Immature natural killer cell (primary cell): ENCODE measurements around the gene NTN1. TPM values are rescaled to one million over a fixed set of nuclear protein-coding genes. Genes with fewer than 3 reads are reported as not detected.

Experiments
- DNase-seq, 3 donors: peaks; one replicate each; pipeline ENCODE4 v3.0.0; 2022; ENCODE audit warnings: mixed read lengths in 1 of 3
- H3K27ac Mint-ChIP-seq, 6 donors: one replicate each; pipeline ENCODE4 v1.8.0; 2020; ENCODE audit warnings: mixed read lengths in 6 of 6, mild to moderate bottlenecking in 5 of 6, inconsistent platforms in 4 of 6, moderate library complexity in 3 of 6
- H3K27me3 Mint-ChIP-seq, 3 donors: one replicate each; pipeline ENCODE4 v1.8.0; 2020 to 2021; ENCODE audit warnings: low read depth in 3 of 3, mild to moderate bottlenecking in 3 of 3, mixed read lengths in 3 of 3, moderate library complexity in 3 of 3, inconsistent platforms in 1 of 3
- H3K36me3 Mint-ChIP-seq, 3 donors: one replicate each; pipeline ENCODE4 v1.8.0; 2020; ENCODE audit warnings: mixed read lengths in 3 of 3, inconsistent platforms in 2 of 3, mild to moderate bottlenecking in 2 of 3
- H3K4me1 Mint-ChIP-seq, 2 donors: one replicate each; pipeline ENCODE4 v1.8.0; 2020; ENCODE audit warnings: inconsistent platforms in 2 of 2, mild to moderate bottlenecking in 2 of 2, mixed read lengths in 2 of 2, moderate library complexity in 1 of 2
- H3K4me3 Mint-ChIP-seq, 5 donors: one replicate each; pipeline ENCODE4 v1.8.0; 2020; ENCODE audit warnings: mild to moderate bottlenecking in 5 of 5, mixed read lengths in 5 of 5, inconsistent platforms in 3 of 5, moderate library complexity in 3 of 5
- H3K9me3 Mint-ChIP-seq, 6 donors: one replicate each; pipeline ENCODE4 v1.8.0; 2020; ENCODE audit warnings: mild to moderate bottlenecking in 6 of 6, mixed read lengths in 6 of 6, inconsistent platforms in 4 of 6, moderate library complexity in 3 of 6
- polyA plus RNA-seq, 3 donors: library from polyadenylated mRNA; unstranded; fragments of 300-500 nt; fragmentation: Illumina TruSeq; gene quantifications; one replicate each; pipeline ENCODE4 v1.2.3, GENCODE V29; 2021

The NTN1 gene
- polyA plus RNA-seq, 3 donors from 2014 or later, result not detected

DNA sequence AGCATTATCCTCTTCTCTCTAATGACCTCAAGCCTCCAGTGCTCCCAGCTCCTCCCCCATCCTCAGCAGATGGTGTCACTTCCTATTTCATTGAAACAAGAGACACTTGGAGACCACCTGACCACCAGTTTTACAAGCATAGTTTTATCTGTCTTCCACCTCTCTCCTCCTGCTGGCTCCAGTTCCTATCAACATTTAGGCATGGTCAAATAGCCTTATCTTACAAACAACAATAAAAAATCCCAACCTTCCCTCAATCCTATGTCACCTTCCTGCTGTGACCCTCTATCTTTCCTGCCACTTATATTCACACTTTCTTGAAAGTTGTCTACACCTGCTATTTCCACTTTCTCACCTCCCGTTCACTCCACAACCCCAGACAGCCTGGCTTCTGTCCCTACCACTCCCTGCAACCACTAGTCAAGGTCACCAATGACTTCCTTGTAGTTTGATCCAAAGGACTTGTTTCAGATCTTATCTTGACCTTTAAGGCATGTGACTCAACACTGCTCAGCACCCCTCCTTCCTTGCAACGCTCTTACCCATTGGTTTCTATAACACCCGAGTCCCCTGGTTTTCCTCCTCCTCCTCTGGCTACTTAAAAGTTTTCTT lies 4.3 kb upstream of the NTN1 start:
- no peaks in the 10 kb centered on the region for H3K4me1 Mint-ChIP-seq
- H3K27me3 Mint-ChIP-seq, result peaks cover 7 to 22% (median 8%) of the 10 kb centered on the region in 3 donors
- H3K36me3 Mint-ChIP-seq, result no peaks in the 10 kb centered on the region
- no peak for DNase-seq
- H3K4me3 Mint-ChIP-seq, result no peak overlapping the region
- no peak overlapping the region for H3K27ac Mint-ChIP-seq
- H3K9me3 Mint-ChIP-seq, result no peaks in the 10 kb centered on the region

DNA sequence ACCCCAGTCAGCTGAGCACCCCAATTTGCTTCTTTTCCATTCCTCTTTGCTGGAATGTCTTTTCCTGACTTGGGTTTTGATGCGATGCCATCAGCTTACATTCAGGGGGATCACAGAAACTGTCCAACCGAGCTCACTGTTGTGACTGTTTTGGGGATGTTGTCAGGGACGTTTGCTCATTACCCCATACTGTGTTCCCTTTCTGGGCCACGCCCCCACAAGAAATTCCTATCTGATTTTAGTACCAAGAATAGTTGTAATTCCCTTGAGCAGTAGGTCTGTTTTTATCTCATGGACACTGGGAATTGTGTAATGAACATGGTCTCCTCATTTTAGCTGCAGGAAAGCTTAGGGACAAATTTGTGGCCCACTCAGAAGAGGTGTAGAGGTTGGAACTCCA lies 2.6 kb upstream of the NTN1 start:
- no peaks in the 10 kb centered on the region for H3K36me3 Mint-ChIP-seq
- no peak overlapping the region for H3K27ac Mint-ChIP-seq
- no peaks in the 10 kb centered on the region for H3K9me3 Mint-ChIP-seq
- peaks cover 7 to 18% (median 8%) of the 10 kb centered on the region in 3 donors for H3K27me3 Mint-ChIP-seq
- H3K4me3 Mint-ChIP-seq, result no peak overlapping the region
- DNase-seq, result no peak
- peaks cover 7% of the 10 kb centered on the region in 2 donors for H3K4me1 Mint-ChIP-seq

GRCh38 chr17:9020096-9020823 lies 1.1 kb upstream of the NTN1 start:
- DNase-seq, result no peak
- Mint-ChIP-seq H3K27me3 (peaks cover 13 to 33% (median 21%) of the 10 kb centered on the region in 3 donors), H3K27ac (no peak overlapping the region), H3K9me3 (no peaks in the 10 kb centered on the region), H3K4me3 (peak overlapping the region; percentile 41 to 75 (median 64)), H3K4me1 (peaks cover 8 to 21% of the 10 kb centered on the region in 2 donors), H3K36me3 (no peaks in the 10 kb centered on the region)

GRCh38 chr17:9020824-9021157 lies 519 bp upstream of the NTN1 start:
- Mint-ChIP-seq H3K27ac (no peak overlapping the region), H3K27me3 (peaks cover 13 to 35% (median 22%) of the 10 kb centered on the region in 3 donors), H3K9me3 (no peaks in the 10 kb centered on the region), H3K4me1 (peaks cover 8 to 21% of the 10 kb centered on the region in 2 donors), H3K4me3 (peak overlapping the region; percentile 41 to 75 (median 64)), H3K36me3 (no peaks in the 10 kb centered on the region)
- no peak for DNase-seq

- peaks cover 8 to 21% of the 10 kb centered on the region in 2 donors for H3K4me1 Mint-ChIP-seq
- no peaks in the 10 kb centered on the region for H3K9me3 Mint-ChIP-seq
- no peaks in the 10 kb centered on the region for H3K36me3 Mint-ChIP-seq
- peak overlapping the region; percentile 85 to 90 (median 90) for H3K4me3 Mint-ChIP-seq
- H3K27me3 Mint-ChIP-seq, result peaks cover 13 to 39% (median 29%) of the 10 kb centered on the region in 3 donors
- H3K27ac Mint-ChIP-seq, result no peak overlapping the region
- DNase-seq, result no peak
Measured at GRCh38 chr17:9021992-9022572, 772 bp downstream of the NTN1 start.

GRCh38 chr17:9022573-9023391 lies 1.5 kb downstream of the NTN1 start:
- Mint-ChIP-seq H3K4me1 (peaks cover 8 to 21% of the 10 kb centered on the region in 2 donors), H3K9me3 (no peaks in the 10 kb centered on the region), H3K27ac (no peak overlapping the region), H3K4me3 (peak overlapping the region; percentile 85 to 90 (median 90)), H3K36me3 (no peaks in the 10 kb centered on the region), H3K27me3 (peaks cover 13 to 42% (median 29%) of the 10 kb centered on the region in 3 donors)
- DNase-seq, result no peak

DNA sequence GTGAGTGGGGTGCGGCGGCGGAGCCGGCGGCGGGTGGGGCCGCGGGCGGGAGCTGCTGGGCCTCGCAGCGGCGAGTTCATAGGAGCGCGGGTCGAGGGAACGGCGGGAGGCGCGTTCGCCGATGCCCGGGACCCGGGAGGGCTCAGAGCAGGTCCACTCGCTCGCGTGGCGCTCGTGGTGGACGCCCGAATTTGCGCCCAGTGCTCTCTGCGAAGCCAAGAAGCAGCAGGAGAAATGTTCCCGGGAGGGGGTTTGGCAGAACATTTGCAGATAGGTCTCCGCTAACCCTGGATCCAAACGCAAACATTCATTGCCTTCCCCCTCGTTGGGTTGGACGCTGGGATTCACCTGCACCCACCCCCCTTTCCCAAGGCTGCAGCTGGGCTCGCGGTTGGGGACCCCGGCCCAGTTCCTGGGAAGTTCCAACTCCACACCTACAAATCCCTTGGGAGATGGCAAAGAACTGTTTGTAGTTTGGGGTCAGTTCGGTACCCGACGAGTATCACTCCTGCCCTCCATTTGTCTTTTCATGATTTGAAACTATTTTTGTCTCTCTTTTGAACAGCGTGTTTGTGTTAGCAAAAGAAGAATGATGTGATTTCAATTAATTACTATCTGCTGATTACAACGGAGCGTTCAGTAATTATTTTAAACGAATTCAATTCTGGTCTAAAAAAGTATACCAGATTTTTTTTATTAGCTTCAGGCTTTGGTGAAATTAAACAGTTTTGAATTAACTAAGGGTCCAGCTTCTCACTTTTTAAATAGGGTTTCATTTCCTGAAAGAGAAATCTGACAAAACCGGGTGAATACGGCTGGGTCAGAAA lies 2.3 kb downstream of the NTN1 start:
- Mint-ChIP-seq H3K27me3 (peaks cover 11 to 42% (median 29%) of the 10 kb centered on the region in 3 donors), H3K4me1 (peaks cover 8 to 21% of the 10 kb centered on the region in 2 donors), H3K36me3 (no peaks in the 10 kb centered on the region), H3K27ac (no peak overlapping the region), H3K4me3 (peak overlapping the region; percentile 36 to 75 (median 66)), H3K9me3 (no peaks in the 10 kb centered on the region)
- DNase-seq, result no peak

- peaks cover 11 to 42% (median 31%) of the 10 kb centered on the region in 3 donors for H3K27me3 Mint-ChIP-seq
- no peaks in the 10 kb centered on the region for H3K9me3 Mint-ChIP-seq
- no peak for DNase-seq
- H3K4me1 Mint-ChIP-seq, result peaks cover 8 to 21% of the 10 kb centered on the region in 2 donors
- H3K36me3 Mint-ChIP-seq, result no peaks in the 10 kb centered on the region
- H3K27ac Mint-ChIP-seq, result no peak overlapping the region
- peak overlapping the region; percentile 19 to 75 (median 39) for H3K4me3 Mint-ChIP-seq
Measured at GRCh38 chr17:9024497-9024896, 3.2 kb downstream of the NTN1 start.

GRCh38 chr17:9026741-9027140 lies 5.4 kb downstream of the NTN1 start:
- H3K27ac Mint-ChIP-seq, result no peak overlapping the region
- peaks cover 8 to 21% of the 10 kb centered on the region in 2 donors for H3K4me1 Mint-ChIP-seq
- no peak for DNase-seq
- peaks cover 9 to 37% (median 27%) of the 10 kb centered on the region in 3 donors for H3K27me3 Mint-ChIP-seq
- H3K4me3 Mint-ChIP-seq, result no peak overlapping the region
- no peaks in the 10 kb centered on the region for H3K9me3 Mint-ChIP-seq
- H3K36me3 Mint-ChIP-seq, result no peaks in the 10 kb centered on the region

GRCh38 chr17:9028202-9028987 lies 7.1 kb downstream of the NTN1 start:
- Mint-ChIP-seq H3K27me3 (peaks cover 7 to 36% (median 31%) of the 10 kb centered on the region in 3 donors), H3K36me3 (no peaks in the 10 kb centered on the region), H3K4me1 (peaks cover 3 to 16% of the 10 kb centered on the region in 2 donors), H3K9me3 (no peaks in the 10 kb centered on the region), H3K27ac (no peak overlapping the region), H3K4me3 (no peak overlapping the region)
- DNase-seq, result no peak

GRCh38 chr17:9028988-9029570 lies 7.8 kb downstream of the NTN1 start:
- no peaks in the 10 kb centered on the region for H3K36me3 Mint-ChIP-seq
- H3K27me3 Mint-ChIP-seq, result peaks cover 6 to 31% (median 25%) of the 10 kb centered on the region in 3 donors
- peaks cover 0 to 10% of the 10 kb centered on the region in 2 donors for H3K4me1 Mint-ChIP-seq
- H3K4me3 Mint-ChIP-seq, result no peak overlapping the region
- DNase-seq, result no peak
- no peak overlapping the region for H3K27ac Mint-ChIP-seq
- H3K9me3 Mint-ChIP-seq, result no peaks in the 10 kb centered on the region

- H3K27ac Mint-ChIP-seq, result no peak overlapping the region
- no peaks in the 10 kb centered on the region for H3K36me3 Mint-ChIP-seq
- H3K4me3 Mint-ChIP-seq, result no peak overlapping the region
- DNase-seq, result no peak
- H3K4me1 Mint-ChIP-seq, result no peaks in the 10 kb centered on the region
- peaks cover 0 to 14% (median 10%) of the 10 kb centered on the region in 3 donors for H3K27me3 Mint-ChIP-seq
- no peaks in the 10 kb centered on the region for H3K9me3 Mint-ChIP-seq
Measured at GRCh38 chr17:9032151-9032550, 10.8 kb downstream of the NTN1 start.
